ENCODE measurements around the gene ACTMAP. TPM values are rescaled to one million over a fixed set of nuclear protein-coding genes. Genes with fewer than 3 reads are reported as not detected.
A peak's percentile ranks its signal among the peaks of the same experiment; 100 is the strongest.

ACTMAP gene
- total RNA-seq, 2 experiments from 2014 or later: 13.7 to 18.2 TPM

- Mint-ChIP-seq H3K9me3 (ENCODE audit: low read depth) (no peaks in the 10 kb centered on the region), H3K4me3 (no peak overlapping the region)
- DNase-seq: no peak
These were observed 4.9 kb downstream of the ACTMAP start for GRCh38 chr19:40745402-40745780.

GRCh38 chr19:40744554-40745401 lies 5.5 kb downstream of the ACTMAP start:
- peak; percentile 63 for DNase-seq
- Mint-ChIP-seq H3K4me1 (peaks cover 15% of the 10 kb centered on the region), H3K4me3 (no peak overlapping the region), H3K9me3 (ENCODE audit: low read depth) (no peaks in the 10 kb centered on the region), H3K27ac (no peak overlapping the region), H3K27me3 (no peaks in the 10 kb centered on the region), H3K36me3 (no peaks in the 10 kb centered on the region)
- CTCF ChIA-PET: interaction anchor here (0.6 to 2.1 kb wide), 10 partner anchors 12 to 81 kb away, joined by 3 to 8 read pairs (median 4); partner anchors contain the start of gene RAB4B
- ATAC-seq: peak; percentile 56

More at GRCh38 chr19:40745402-40745780, 4.9 kb downstream of the ACTMAP start:
- CTCF ChIA-PET: interaction anchor here (0.6 to 2.1 kb wide), 5 partner anchors 11 to 524 kb away, joined by 3 to 8 read pairs (median 4); partner anchors contain the start of gene RAB4B
- peaks cover 18% of the 10 kb centered on the region for H3K4me1 Mint-ChIP-seq
- no peaks in the 10 kb centered on the region for H3K27me3 Mint-ChIP-seq
- no peaks in the 10 kb centered on the region for H3K36me3 Mint-ChIP-seq
- ATAC-seq: no peak
- no peak overlapping the region for H3K27ac Mint-ChIP-seq

GRCh38 chr19:40743926-40744325 lies 6.4 kb downstream of the ACTMAP start:
- CTCF ChIA-PET: interaction anchor here (0.6 to 2.1 kb wide), 10 partner anchors 9 to 380 kb away, joined by 3 to 8 read pairs (median 4); partner anchors contain the start of gene RAB4B
- ATAC-seq (no peak), DNase-seq (no peak)
- Mint-ChIP-seq H3K27ac (no peak overlapping the region), H3K27me3 (no peaks in the 10 kb centered on the region), H3K4me1 (peaks cover 9% of the 10 kb centered on the region), H3K9me3 (ENCODE audit: low read depth) (no peaks in the 10 kb centered on the region), H3K4me3 (no peak overlapping the region), H3K36me3 (no peaks in the 10 kb centered on the region)

- DNase-seq: no peak
- Mint-ChIP-seq H3K36me3 (no peaks in the 10 kb centered on the region), H3K9me3 (ENCODE audit: low read depth) (no peaks in the 10 kb centered on the region), H3K4me1 (peaks cover 6% of the 10 kb centered on the region), H3K27me3 (no peaks in the 10 kb centered on the region), H3K4me3 (no peak overlapping the region), H3K27ac (no peak overlapping the region)
- CTCF ChIA-PET: interaction anchor here (1.1 to 2.4 kb wide), 6 partner anchors 10 to 77 kb away, joined by 3 to 9 read pairs (median 6); no protein-coding TSS in a partner anchor
- no peak for ATAC-seq
These were observed 7.4 kb downstream of the ACTMAP start for GRCh38 chr19:40742886-40743285.

- CTCF ChIA-PET: interaction anchor here (1.3 to 2.4 kb wide), 2 partner anchors 20 to 64 kb away, joined by 3 to 9 read pairs; no protein-coding TSS in a partner anchor
- H3K27me3 Mint-ChIP-seq: no peaks in the 10 kb centered on the region
- H3K4me3 Mint-ChIP-seq: no peak overlapping the region
- H3K9me3 Mint-ChIP-seq (ENCODE audit: low read depth): no peaks in the 10 kb centered on the region
- DNase-seq: no peak
- no peak overlapping the region for H3K27ac Mint-ChIP-seq
- H3K4me1 Mint-ChIP-seq: peaks cover 5% of the 10 kb centered on the region
- H3K36me3 Mint-ChIP-seq: peaks cover 2% of the 10 kb centered on the region
- no peak for ATAC-seq
These were observed 7.8 kb downstream of the ACTMAP start for GRCh38 chr19:40742477-40742876.

GRCh38 chr19:40741527-40742390 lies 8.5 kb downstream of the ACTMAP start:
- peaks cover 3% of the 10 kb centered on the region for H3K36me3 Mint-ChIP-seq
- ATAC-seq: no peak
- no peaks in the 10 kb centered on the region for H3K9me3 Mint-ChIP-seq (ENCODE audit: low read depth)
- H3K27me3 Mint-ChIP-seq: no peaks in the 10 kb centered on the region
- no peak for DNase-seq
- no peak overlapping the region for H3K27ac Mint-ChIP-seq
- CTCF ChIA-PET: interaction anchor here (1.3 to 2.4 kb wide), 2 partner anchors 19 to 65 kb away, joined by 3 to 9 read pairs; no protein-coding TSS in a partner anchor
- no peak overlapping the region for H3K4me3 Mint-ChIP-seq
- H3K4me1 Mint-ChIP-seq: peaks cover 5% of the 10 kb centered on the region

GRCh38 chr19:40740747-40741146 lies 9.5 kb downstream of the ACTMAP start:
- Mint-ChIP-seq H3K4me3 (no peak overlapping the region), H3K36me3 (peaks cover 4% of the 10 kb centered on the region), H3K27me3 (no peaks in the 10 kb centered on the region), H3K27ac (no peak overlapping the region), H3K9me3 (ENCODE audit: low read depth) (no peaks in the 10 kb centered on the region), H3K4me1 (peaks cover 5% of the 10 kb centered on the region)
- ATAC-seq (no peak), DNase-seq (no peak)
- CTCF ChIA-PET: interaction anchor here (0.7 to 2.4 kb wide), 2 partner anchors 66 to 79 kb away, joined by 3 to 9 read pairs; no protein-coding TSS in a partner anchor

- no peak overlapping the region for H3K4me3 Mint-ChIP-seq
- no peaks in the 10 kb centered on the region for H3K27me3 Mint-ChIP-seq
- DNase-seq: no peak
- CTCF ChIA-PET: interaction anchor here (0.7 to 2.4 kb wide), 2 partner anchors 67 to 80 kb away, joined by 3 to 9 read pairs; no protein-coding TSS in a partner anchor
- H3K4me1 Mint-ChIP-seq: peaks cover 5% of the 10 kb centered on the region
- no peaks in the 10 kb centered on the region for H3K9me3 Mint-ChIP-seq (ENCODE audit: low read depth)
- no peak for ATAC-seq
- peaks cover 8% of the 10 kb centered on the region for H3K36me3 Mint-ChIP-seq
- no peak overlapping the region for H3K27ac Mint-ChIP-seq
These were observed 10.2 kb downstream of the ACTMAP start for GRCh38 chr19:40739871-40740703.

- ATAC-seq (peak; percentile 50), DNase-seq (peak; percentile 46)
- no peak overlapping the region for H3K4me3 Mint-ChIP-seq
- CTCF ChIA-PET: no interaction called here
- no peaks in the 10 kb centered on the region for H3K9me3 Mint-ChIP-seq (ENCODE audit: low read depth)
- peaks cover 5% of the 10 kb centered on the region for H3K4me1 Mint-ChIP-seq
- H3K27me3 Mint-ChIP-seq: no peaks in the 10 kb centered on the region
- no peak overlapping the region for H3K27ac Mint-ChIP-seq
- H3K36me3 Mint-ChIP-seq: peaks cover 8% of the 10 kb centered on the region
These were observed 11.0 kb downstream of the ACTMAP start for GRCh38 chr19:40739030-40739839.

GRCh38 chr19:40737102-40737644 lies 13.1 kb downstream of the ACTMAP start:
- no peaks in the 10 kb centered on the region for H3K9me3 Mint-ChIP-seq (ENCODE audit: low read depth)
- H3K27ac Mint-ChIP-seq: no peak overlapping the region
- H3K4me3 Mint-ChIP-seq: no peak overlapping the region
- ATAC-seq: no peak
- DNase-seq: no peak
- H3K36me3 Mint-ChIP-seq: peaks cover 8% of the 10 kb centered on the region
- H3K27me3 Mint-ChIP-seq: no peaks in the 10 kb centered on the region
- CTCF ChIA-PET: no interaction called here
- H3K4me1 Mint-ChIP-seq: peaks cover 5% of the 10 kb centered on the region

- Mint-ChIP-seq H3K27ac (no peak overlapping the region), H3K27me3 (no peaks in the 10 kb centered on the region), H3K9me3 (ENCODE audit: low read depth) (no peaks in the 10 kb centered on the region), H3K36me3 (peaks cover 8% of the 10 kb centered on the region), H3K4me1 (peaks cover 5% of the 10 kb centered on the region), H3K4me3 (no peak overlapping the region)
- ATAC-seq: no peak
- CTCF ChIA-PET: no interaction called here
- DNase-seq: no peak
These were observed 13.6 kb downstream of the ACTMAP start for GRCh38 chr19:40736661-40737060.
